Neuron (in vitro differentiated cells): ENCODE results near the gene MEF2C.

Source experiments
- H2AFZ ChIP-seq: one replicate; pipeline ENCODE4 v1.6.1; 2013; ENCODE audit warnings: low read depth, mild to moderate bottlenecking, inconsistent platforms, low read length, moderate library complexity
- H3K27me3 ChIP-seq: one replicate; pipeline ENCODE4 v1.6.1; 2013; ENCODE audit warnings: low read length; ENCODE audit not compliant: insufficient read depth
- H3K36me3 ChIP-seq: one replicate; pipeline ENCODE4 v1.6.1; 2013; ENCODE audit warnings: low read length; ENCODE audit not compliant: insufficient read depth
- H3K4me1 ChIP-seq: one replicate; pipeline ENCODE4 v1.6.1; 2013; ENCODE audit warnings: low read length; ENCODE audit not compliant: insufficient read depth
- H3K4me3 ChIP-seq: 2 replicates; pipeline ENCODE4 v1.5.1; 2013; ENCODE audit warnings: mild to moderate bottlenecking, low read length, moderate library complexity
- H3K9me3 ChIP-seq: one replicate; pipeline ENCODE4 v1.6.1; 2013; ENCODE audit warnings: low read length

MEF2C gene

GRCh38 chr5:88734983-88735382 is 148.0 kb downstream of the MEF2C start:
- H3K4me1 ChIP-seq, result peaks cover 4% of the 10 kb centered on the region
- no peak overlapping the region for H2AFZ ChIP-seq
- H3K36me3 ChIP-seq, result no peaks in the 10 kb centered on the region
- H3K27me3 ChIP-seq, result no peaks in the 10 kb centered on the region
- peaks cover 2% of the 10 kb centered on the region for H3K9me3 ChIP-seq
- H3K4me3 ChIP-seq, result no peak overlapping the region

- Histone ChIP-seq H3K9me3 (peaks cover 2% of the 10 kb centered on the region), H2AFZ (no peak overlapping the region), H3K4me1 (peaks cover 10% of the 10 kb centered on the region), H3K4me3 (no peak overlapping the region), H3K36me3 (no peaks in the 10 kb centered on the region), H3K27me3 (no peaks in the 10 kb centered on the region)
Observed at GRCh38 chr5:88734191-88734640, 148.8 kb downstream of the MEF2C start.

GRCh38 chr5:88732862-88733261 is 150.1 kb downstream of the MEF2C start:
- Histone ChIP-seq H3K9me3 (no peaks in the 10 kb centered on the region), H3K4me3 (no peak overlapping the region), H3K36me3 (no peaks in the 10 kb centered on the region), H2AFZ (no peak overlapping the region), H3K27me3 (no peaks in the 10 kb centered on the region), H3K4me1 (peaks cover 15% of the 10 kb centered on the region)

GRCh38 chr5:88732181-88732633 is 150.8 kb downstream of the MEF2C start:
- peaks cover 15% of the 10 kb centered on the region for H3K4me1 ChIP-seq
- no peaks in the 10 kb centered on the region for H3K27me3 ChIP-seq
- no peaks in the 10 kb centered on the region for H3K36me3 ChIP-seq
- no peaks in the 10 kb centered on the region for H3K9me3 ChIP-seq
- H2AFZ ChIP-seq, result no peak overlapping the region
- no peak overlapping the region for H3K4me3 ChIP-seq

- no peaks in the 10 kb centered on the region for H3K36me3 ChIP-seq
- no peak overlapping the region for H2AFZ ChIP-seq
- no peak overlapping the region for H3K4me3 ChIP-seq
Observed at GRCh38 chr5:88729829-88730182, 153.2 kb downstream of the MEF2C start.

GRCh38 chr5:88729084-88729828 is 153.7 kb downstream of the MEF2C start:
- H3K9me3 ChIP-seq, result no peaks in the 10 kb centered on the region
- H3K27me3 ChIP-seq, result no peaks in the 10 kb centered on the region
- peaks cover 15% of the 10 kb centered on the region for H3K4me1 ChIP-seq
- no peaks in the 10 kb centered on the region for H3K36me3 ChIP-seq
- no peak overlapping the region for H3K4me3 ChIP-seq
- H2AFZ ChIP-seq, result no peak overlapping the region

More at GRCh38 chr5:88729829-88730182, 153.2 kb downstream of the MEF2C start:
- Histone ChIP-seq H3K27me3 (no peaks in the 10 kb centered on the region), H3K9me3 (no peaks in the 10 kb centered on the region), H3K4me1 (peaks cover 15% of the 10 kb centered on the region)

GRCh38 chr5:88727705-88728313 is 155.2 kb downstream of the MEF2C start:
- Histone ChIP-seq H3K9me3 (no peaks in the 10 kb centered on the region), H2AFZ (no peak overlapping the region), H3K4me3 (no peak overlapping the region), H3K27me3 (no peaks in the 10 kb centered on the region), H3K36me3 (no peaks in the 10 kb centered on the region), H3K4me1 (peaks cover 15% of the 10 kb centered on the region)

GRCh38 chr5:88725454-88725853 is 157.5 kb downstream of the MEF2C start:
- H3K27me3 ChIP-seq, result no peaks in the 10 kb centered on the region
- H3K9me3 ChIP-seq, result no peaks in the 10 kb centered on the region
- no peak overlapping the region for H2AFZ ChIP-seq
- H3K4me1 ChIP-seq, result peaks cover 15% of the 10 kb centered on the region
- no peak overlapping the region for H3K4me3 ChIP-seq
- H3K36me3 ChIP-seq, result no peaks in the 10 kb centered on the region

- no peak overlapping the region for H2AFZ ChIP-seq
- H3K4me3 ChIP-seq, result no peak overlapping the region
- H3K9me3 ChIP-seq, result no peaks in the 10 kb centered on the region
- H3K36me3 ChIP-seq, result no peaks in the 10 kb centered on the region
- no peaks in the 10 kb centered on the region for H3K27me3 ChIP-seq
- H3K4me1 ChIP-seq, result peaks cover 5% of the 10 kb centered on the region
Observed at GRCh38 chr5:88724201-88724600, 158.8 kb downstream of the MEF2C start.

GRCh38 chr5:88722546-88723073 is 160.4 kb downstream of the MEF2C start:
- H3K9me3 ChIP-seq, result no peaks in the 10 kb centered on the region
- H3K36me3 ChIP-seq, result no peaks in the 10 kb centered on the region
- H3K4me3 ChIP-seq, result no peak overlapping the region
- H2AFZ ChIP-seq, result no peak overlapping the region
- H3K27me3 ChIP-seq, result no peaks in the 10 kb centered on the region
- H3K4me1 ChIP-seq, result no peaks in the 10 kb centered on the region

- H2AFZ ChIP-seq, result no peak overlapping the region
- H3K4me1 ChIP-seq, result no peaks in the 10 kb centered on the region
- H3K36me3 ChIP-seq, result no peaks in the 10 kb centered on the region
- no peaks in the 10 kb centered on the region for H3K27me3 ChIP-seq
- no peak overlapping the region for H3K4me3 ChIP-seq
- no peaks in the 10 kb centered on the region for H3K9me3 ChIP-seq
Observed at GRCh38 chr5:88719434-88719833, 163.6 kb downstream of the MEF2C start.

GRCh38 chr5:88718736-88719135 is 164.2 kb downstream of the MEF2C start:
- Histone ChIP-seq H3K9me3 (no peaks in the 10 kb centered on the region), H3K4me3 (no peak overlapping the region), H2AFZ (no peak overlapping the region), H3K4me1 (no peaks in the 10 kb centered on the region), H3K27me3 (no peaks in the 10 kb centered on the region), H3K36me3 (no peaks in the 10 kb centered on the region)

- Histone ChIP-seq H3K27me3 (no peaks in the 10 kb centered on the region), H3K4me3 (no peak overlapping the region), H3K36me3 (no peaks in the 10 kb centered on the region), H3K9me3 (no peaks in the 10 kb centered on the region), H3K4me1 (no peaks in the 10 kb centered on the region), H2AFZ (no peak overlapping the region)
Observed at GRCh38 chr5:88716101-88716500, 166.9 kb downstream of the MEF2C start.
